GM18508 (cell line): ENCODE measurements around the gene SLC17A1.
"Not testable (repeated sequence)": the region's sequence is repeated elsewhere in the genome, so short reads cannot be mapped to it uniquely, and the experiment has no call there.

Experiments
- ATAC-seq: cut with Tn5 transposase; IDR thresholded peaks from one replicate; pipeline ENCODE4 v1.9.1; 2021; ENCODE audit warnings: moderate number of reproducible peaks; ENCODE audit not compliant: insufficient read depth, unreplicated experiment

SLC17A1 gene

DNA sequence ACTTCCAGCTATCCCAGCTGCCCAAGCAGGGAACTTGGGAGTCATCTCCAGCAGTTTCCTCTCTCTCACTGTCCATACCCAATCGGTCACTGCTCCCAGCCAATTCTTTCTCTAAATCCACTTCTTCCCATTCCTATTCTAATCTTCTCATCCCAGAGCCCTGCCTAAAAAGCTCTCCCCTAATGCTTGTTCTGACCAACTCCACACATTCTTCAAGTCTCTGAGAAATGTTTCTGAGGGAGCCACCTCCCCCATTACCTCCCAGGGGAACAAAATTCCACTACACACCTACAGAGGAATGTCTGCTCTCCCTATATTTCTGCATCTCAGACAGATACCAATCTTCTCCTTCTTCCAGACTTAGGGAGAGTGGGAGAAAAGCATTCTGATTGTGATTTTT lies 63.3 kb downstream of the SLC17A1 start:
- no peak for ATAC-seq

DNA sequence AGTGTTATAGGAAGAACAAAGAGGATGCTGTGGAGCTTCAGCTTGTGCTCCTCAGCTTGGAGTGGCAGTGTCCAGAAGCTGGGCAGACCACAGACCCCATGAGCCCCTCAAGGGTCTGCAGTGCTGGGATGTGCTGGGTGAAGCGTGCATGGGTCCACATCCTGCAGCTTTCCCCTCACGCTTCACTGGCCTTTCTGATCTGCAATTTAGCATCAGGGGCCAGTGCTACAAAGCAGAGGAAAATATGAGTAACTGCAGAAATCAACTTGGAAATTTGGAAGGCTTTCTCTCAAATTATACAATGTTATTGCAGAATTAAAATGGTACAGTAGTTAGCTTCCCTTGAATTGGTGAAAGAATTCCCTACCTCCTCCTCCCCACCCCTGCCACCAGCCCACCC lies 67.2 kb downstream of the SLC17A1 start:
- ATAC-seq = no peak

DNA sequence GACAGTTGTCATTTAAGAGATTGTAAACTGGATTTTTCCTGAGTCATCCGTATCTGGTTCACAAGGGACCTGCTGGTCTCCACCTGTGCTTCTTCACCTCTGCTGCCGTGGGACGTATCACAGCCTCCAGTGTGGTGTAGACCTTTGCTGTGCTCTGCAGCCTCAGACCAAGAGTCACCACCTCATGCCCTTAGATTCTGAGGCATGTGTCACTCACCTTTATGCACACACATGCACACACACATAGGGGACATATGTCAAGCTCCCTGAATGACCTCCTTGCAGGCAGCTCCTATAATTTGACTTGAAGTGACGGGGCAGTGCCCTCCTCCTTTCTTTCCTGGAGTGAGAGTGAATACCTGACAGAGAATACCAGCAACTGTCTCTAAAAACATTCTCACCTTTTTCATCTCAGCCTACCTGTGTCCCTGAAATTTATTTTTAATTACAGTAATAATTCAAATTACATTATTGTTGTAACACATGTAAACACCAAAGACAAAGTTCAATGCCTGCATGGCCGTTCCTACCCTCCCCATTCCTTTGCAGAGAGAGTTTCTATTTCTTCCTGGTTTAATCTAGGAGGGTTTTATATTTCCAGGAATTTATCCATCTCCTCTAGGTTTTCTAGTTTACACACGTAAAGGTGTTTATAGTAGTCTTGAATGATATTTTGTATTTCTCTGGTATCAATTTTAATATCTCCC lies 73.8 kb downstream of the SLC17A1 start:
- ATAC-seq = no peak

DNA sequence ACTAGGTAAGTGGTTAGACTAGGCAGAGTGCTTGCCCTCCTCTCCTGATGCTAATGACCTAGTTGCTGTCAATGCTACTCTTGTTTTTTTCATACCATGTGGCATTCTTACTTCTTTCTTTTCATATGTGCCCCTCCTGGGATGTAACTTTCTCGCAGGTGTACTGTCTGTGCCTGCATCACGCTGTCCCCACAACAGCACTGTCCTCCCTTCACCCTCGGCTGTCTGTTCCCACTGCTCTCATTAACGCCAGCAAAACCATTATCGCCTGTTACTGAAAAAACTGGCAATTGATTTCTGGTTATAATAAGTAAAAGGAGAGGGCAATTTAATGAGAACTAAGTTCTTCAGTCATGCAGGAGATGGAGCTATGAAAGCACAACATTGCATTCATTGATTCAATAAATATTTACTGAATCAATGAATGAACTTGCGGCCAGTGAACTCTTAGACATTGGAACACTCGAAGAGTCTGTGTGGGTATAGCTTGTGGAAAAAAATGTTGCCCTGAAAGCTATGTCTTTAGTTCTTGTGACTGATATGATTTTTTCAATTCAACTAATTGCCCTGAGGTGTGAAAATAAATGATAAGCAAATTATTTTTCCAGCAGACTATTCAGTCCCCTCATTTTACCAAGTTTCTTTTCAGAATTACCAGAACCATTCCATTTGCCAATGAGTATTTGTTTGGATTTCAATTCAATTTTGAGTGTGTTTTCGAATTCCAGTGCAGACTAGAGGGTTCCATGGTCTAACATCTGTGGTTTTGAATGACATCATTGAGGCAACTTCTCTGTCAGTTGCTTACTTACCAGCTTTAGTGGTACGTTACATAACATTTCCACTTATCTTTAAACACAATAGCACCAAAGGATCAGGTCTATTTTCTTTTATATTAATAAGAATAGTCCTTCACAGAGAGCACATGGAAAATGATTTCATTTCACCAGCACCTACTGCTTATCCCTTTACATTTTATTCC lies 75.2 kb downstream of the SLC17A1 start:
- no peak for ATAC-seq

DNA sequence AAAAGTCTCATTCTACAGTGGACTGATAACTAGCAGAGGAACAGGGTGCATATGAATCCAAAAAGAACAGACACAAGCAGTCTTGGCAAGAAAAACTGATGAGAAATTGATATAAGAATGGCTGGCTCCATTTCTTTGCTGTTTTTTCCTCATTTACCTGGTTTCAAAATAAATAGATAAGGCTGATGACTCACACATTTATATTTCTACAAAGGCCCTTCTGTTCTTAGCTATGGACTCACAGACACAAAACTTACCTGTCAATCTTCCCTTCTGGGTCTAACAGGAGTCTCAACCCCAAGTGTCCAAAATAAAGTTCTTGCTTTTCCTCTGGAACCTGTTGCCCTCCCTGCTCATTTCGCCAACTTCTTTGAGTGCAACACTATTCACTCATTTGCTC lies 76.4 kb downstream of the SLC17A1 start:
- ATAC-seq = no peak

DNA sequence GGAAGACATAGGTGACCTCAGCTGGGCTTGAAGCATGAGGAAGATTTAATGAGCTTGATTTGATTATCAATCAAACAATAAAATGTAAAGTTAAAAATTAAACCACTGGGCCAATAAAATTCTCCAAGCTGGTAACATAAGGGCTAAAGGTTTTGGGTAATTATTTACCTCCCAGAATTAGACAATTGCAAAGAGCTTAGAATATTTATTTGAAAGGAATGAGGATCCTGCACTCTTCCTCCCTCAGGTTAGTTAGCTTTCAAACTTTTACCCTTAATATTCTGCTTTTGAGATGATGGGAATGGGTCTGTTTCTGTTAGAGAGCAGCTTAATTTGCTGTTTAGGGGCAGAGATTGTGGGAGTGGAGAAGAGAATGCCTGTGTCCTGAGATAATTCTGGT lies 77.3 kb downstream of the SLC17A1 start, which contains the start of gene SLC17A4:
SLC17A4 (plus strand) TSS at position 208 of the 400 bp plus-strand sequence. CDS start 7,221 bp downstream, outside the sequence.
- ATAC-seq = no peak

DNA sequence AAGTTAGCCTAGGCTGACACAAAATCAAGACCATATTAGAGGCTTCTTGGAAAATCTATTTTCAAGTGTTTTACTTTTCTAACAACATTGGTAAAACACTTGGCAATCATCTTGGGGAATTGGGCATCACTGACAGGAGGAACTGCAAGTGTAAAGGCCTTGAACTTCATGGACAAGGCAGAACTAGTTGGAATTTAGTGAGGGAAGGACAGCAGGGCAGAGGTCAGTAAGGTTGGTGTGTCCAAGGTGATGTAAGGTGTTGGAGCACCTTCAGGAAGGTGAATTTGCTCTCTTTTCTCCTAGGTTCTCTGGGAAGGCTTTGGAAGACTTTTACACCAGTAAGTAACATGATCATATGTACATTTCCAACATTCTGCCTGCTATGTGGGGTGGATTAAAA lies 78.8 kb downstream of the SLC17A1 start:
- no peak for ATAC-seq

DNA sequence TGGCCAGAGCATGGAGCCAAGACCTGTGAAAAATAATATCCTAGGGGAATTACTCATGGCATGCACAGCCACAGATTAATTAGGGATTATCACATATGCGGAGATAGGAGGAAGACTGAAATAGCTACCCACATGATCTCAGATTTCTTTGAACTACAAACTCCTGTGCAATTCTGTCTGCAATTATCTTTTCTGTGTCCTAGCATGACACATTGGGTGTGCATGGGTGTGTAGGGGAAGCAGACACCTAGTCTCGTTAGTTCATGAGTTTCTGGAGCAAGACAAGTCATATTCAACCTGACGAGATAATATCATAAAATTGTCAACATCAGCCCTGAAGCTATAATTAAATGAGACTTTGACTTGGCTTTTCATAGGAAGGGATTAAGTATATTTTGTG lies 80.9 kb downstream of the SLC17A1 start:
- no peak for ATAC-seq

DNA sequence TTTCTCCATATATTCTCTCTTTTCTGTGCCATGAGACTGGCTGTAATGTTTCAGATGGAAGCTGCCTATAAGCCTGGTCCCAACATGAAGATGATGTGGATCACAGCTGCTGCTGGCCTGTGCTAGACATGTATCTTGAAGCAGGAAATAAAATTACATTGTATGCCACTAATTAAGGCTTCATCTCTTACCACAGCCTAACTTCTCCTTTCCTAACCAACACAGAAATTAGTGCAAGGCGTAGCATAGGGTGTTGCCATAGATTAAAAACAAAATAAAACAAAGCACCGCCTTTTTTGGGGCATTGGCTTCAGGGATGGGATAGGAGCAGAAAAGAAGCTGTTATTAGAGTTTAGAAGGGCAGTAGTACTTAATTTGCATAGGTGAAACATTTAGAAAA lies 82.0 kb downstream of the SLC17A1 start:
- ATAC-seq = no peak

DNA sequence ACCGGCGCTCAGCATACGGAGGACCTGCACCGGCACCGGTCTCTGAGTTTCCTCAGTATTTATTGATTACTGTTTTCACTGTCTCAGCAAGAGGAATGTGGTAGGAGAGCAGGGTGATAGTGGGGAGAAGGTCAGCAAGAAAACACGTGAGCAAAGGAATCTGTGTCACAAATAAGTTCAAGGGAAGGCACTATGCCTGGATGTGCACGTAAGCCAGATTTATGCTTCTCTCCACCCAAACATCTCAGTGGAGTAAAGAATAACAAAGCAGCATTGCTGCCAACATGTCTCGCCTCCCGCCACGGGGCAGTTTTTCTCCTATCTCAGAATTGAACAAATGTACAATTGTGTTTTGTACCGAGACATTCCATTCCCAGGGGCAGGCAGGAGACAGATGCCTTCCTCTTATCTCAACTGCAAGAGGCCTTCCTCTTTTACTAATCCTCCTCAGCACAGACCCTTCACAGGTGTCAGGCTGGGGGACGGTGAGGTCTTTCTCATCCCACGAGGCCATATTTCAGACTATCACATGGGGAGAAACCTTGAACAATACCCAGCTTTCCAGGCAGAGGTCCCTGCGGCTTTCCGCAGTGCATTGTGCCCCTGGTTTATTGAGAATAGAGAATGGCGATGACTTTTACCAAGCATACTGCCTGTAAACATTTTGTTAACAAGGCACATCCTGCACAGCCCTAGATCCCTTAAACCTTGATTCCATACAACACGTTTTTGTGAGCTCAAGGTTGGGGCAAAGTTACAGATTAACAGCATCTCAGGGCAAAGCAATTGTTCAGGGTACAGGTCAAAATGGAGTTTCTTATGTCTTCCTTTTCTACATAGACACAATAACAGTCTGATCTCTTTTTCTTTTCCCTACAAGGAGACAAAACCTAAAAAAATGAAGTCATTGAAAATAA lies 83.0 kb downstream of the SLC17A1 start:
- not testable (repeated sequence) for ATAC-seq

DNA sequence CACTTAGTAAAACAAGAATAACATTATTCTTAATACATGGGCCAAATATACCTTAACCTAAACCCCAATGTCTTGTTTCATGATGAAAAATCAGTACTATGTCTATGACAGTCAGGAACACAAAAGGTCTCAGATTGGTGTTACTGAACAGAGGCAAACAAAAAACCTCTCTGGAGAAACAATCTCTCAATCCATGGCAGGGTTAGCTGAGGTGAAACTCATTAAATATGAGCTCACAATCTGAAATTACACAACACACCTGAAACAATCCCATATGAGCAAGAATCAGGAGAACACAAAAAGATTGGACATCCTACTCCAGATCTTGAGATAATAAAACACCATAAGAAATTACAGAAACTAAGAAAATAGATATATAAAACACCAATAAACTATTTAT lies 83.8 kb downstream of the SLC17A1 start:
- ATAC-seq = no peak

DNA sequence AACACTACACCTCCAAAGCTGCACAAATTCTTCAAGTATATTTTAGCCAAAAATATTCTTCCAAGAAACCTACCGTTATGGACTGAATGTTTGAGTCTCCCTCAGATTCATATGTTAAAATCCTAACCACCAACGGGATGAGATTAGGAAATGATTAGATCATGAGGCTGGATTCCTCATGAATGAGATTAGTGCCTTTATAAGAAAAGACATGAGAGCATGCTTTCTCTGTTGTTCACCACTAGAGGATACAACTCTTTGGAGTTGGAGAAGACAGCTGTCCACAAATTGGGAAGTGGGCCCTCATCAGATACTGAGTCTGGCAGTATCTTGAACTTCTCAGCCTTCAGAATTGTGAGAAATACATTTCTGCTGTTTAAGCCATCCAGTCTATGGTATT lies 84.4 kb downstream of the SLC17A1 start:
- ATAC-seq = no peak

DNA sequence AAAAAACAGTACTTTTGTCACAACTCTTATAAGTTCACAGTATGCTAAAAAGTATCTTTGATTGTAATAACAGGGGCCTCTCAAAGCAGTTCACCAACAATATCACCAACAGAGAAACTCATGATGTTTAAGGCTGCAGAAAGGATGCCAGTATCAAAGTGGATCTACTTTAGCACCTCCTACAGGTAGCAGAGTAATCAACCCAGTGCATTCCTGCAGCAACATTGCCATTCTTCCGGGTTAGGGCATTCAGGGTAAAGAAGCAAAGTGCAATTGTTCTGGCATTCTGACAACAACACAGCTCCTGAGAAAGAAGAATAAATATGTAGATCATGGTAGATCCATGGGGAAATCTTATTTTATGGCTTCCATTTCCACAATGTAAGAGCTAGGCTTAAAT lies 84.9 kb downstream of the SLC17A1 start:
- no peak for ATAC-seq

DNA sequence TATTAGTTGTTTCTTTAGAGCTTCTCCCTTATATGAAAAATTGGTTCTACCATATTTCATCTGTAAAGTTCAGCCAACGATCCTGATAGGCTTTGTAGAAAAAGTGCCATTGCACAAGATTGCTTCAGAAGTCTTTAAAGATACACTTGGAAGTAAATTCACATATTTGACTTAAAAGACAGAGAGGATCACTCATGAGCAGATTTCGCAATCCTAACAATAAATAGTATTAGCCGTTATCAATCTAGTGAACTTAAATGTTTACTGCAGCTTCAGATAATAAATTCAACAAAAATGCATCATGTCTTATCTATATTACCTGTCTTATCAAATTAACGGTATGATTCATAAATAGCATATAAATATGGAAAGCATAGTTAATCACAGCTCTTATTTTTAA lies 86.0 kb downstream of the SLC17A1 start:
- no peak for ATAC-seq

DNA sequence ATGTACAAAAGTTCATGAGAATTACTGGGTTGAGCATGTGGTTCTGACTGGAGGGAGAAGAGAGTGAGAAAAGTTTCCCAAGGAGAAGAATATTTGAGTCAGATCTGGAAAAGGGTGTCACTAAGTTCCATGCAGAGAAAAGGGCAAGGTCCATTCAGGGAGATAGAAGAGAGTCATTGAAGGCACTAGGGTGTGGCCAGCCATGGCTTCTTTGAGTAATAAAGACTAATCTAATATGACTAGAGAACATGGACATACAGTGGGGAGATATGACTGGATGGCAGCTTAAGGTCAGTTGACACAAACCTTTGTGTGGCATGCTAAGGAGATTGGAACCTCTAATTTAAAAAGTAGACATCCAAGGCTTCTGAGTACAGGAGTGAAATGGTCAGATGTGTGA lies 88.0 kb downstream of the SLC17A1 start:
- ATAC-seq = no peak

DNA sequence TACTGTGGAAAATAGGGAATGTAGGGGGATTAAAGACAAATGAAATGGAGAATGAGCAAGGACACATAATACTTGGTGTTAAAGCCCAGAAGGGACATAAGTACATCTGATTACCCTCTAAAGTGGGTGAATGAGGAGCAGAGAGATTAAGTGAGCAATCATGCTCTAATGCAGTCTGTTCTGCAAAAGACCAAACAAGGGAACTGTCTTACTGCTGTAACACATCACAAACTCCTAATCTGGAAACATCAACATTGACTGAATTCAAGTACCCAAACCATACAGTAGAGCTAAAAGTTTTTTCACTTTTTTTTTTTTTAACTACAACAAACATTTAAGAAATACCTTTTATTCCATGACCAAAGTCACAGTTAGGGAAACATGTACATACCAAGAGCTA lies 96.6 kb downstream of the SLC17A1 start:
- no peak for ATAC-seq
